ENCODE results near the gene ATP1A2. TPM values are rescaled to one million over a fixed set of nuclear protein-coding genes. Genes with fewer than 3 reads are reported as not detected.
A peak's percentile ranks its signal among the peaks of the same experiment; 100 is the strongest.
"Not testable (repeated sequence)": the region's sequence is repeated elsewhere in the genome, so short reads cannot be mapped to it uniquely, and the experiment has no call there.

Gene ATP1A2
- total and polyA plus RNA-seq, 8 donors, result 0.31 to 104 (median 10.9) TPM

DNA sequence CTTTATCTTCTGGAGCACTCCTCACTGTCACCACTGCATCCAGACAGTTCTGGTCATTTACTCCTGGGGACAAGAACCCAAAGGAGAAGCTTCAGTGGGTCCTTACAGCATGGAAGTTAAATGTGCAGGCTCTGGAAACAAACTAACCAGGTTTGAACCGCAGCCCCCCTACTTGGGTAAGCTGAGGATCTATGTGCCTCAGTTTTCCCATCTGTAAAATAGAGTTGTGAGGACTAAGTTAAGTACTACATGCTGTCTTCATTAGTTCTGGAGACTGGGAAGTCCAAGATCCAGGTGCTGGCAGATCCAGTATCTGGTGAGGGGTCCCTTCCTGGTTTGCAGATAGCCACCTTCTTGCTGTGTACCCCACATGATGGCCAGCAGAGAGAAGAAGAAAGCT, 8.0 kb upstream of the ATP1A2 start:
- intact Hi-C loops (cut with DNase I; ENCODE audit: low total_unique reads), result loop anchor here (10.0 kb wide), 2 partner anchors 87 to 187 kb away; partner anchors contain the start of gene CASQ1
- no peaks in the 10 kb centered on the region for H3K36me3 ChIP-seq
- DNase-seq, result no peak
- TF ChIP-seq, protein P1, sequence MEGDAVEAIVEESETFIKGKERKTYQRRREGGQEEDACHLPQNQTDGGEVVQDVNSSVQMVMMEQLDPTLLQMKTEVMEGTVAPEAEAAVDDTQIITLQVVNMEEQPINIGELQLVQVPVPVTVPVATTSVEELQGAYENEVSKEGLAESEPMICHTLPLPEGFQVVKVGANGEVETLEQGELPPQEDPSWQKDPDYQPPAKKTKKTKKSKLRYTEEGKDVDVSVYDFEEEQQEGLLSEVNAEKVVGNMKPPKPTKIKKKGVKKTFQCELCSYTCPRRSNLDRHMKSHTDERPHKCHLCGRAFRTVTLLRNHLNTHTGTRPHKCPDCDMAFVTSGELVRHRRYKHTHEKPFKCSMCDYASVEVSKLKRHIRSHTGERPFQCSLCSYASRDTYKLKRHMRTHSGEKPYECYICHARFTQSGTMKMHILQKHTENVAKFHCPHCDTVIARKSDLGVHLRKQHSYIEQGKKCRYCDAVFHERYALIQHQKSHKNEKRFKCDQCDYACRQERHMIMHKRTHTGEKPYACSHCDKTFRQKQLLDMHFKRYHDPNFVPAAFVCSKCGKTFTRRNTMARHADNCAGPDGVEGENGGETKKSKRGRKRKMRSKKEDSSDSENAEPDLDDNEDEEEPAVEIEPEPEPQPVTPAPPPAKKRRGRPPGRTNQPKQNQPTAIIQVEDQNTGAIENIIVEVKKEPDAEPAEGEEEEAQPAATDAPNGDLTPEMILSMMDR (IDR thresholded peaks at IDR 0.05), result no peak
- no peak for TF ChIP-seq POLR2AphosphoS5 (IDR thresholded peaks at IDR 0.05)
- no peak for TF ChIP-seq POLR2A (IDR thresholded peaks at IDR 0.05)
- no peak for TF ChIP-seq EP300 (IDR thresholded peaks at IDR 0.05)
- peaks cover 0 to 32% (median 13%) of the 10 kb centered on the region in 4 donors for H3K4me1 ChIP-seq
- no peaks in the 10 kb centered on the region for H3K27me3 ChIP-seq
- H3K4me3 ChIP-seq, result no peak overlapping the region
- no peak overlapping the region for H3K27ac ChIP-seq
- 71 to 98% (median 90%) methylated on average over 1 of the region's 1 CpG for WGBS, 5 donors
- no peaks in the 10 kb centered on the region for H3K9me3 ChIP-seq

DNA sequence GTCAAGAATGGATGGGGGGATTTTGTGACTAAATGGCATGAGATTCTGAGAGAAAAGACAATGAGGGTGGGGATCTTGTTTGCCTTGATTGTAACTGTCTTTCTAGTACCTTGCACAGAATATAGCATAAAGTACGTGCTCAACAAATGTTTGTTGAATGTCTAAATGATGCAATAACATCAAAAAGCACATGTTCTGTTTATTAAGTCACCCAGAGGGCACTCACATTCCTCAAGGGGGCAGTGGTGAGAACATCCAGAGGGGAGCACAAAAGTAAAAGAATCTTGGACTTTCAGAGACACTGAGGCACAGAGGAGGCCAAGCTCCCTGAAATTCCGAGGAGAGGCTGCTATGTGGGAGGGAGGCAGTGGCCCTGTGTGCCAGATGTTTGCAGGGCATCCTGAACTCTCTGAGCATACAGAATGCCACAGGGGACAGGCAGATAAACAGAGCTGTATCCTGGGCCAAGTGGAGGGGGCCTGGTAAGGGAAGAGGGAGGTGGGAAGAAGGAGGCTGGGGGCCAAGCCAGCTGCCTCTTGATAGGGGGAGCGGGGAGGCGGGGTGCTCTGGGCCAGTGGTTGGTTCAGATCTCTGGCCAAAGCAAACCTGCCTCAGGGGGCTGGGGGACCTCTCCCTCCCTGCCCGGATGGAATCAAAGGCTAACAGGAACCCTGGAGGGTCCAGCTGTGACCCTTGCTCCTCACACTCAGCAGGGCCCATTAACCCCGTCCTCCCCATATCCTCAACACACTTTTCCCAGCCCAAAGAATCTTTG, 6.5 kb upstream of the ATP1A2 start:
- 22 to 36% (median 25%) methylated on average over 6 of the region's 6 CpGs for WGBS, 5 donors
- no peak overlapping the region for H3K27ac ChIP-seq
- peaks cover 0 to 25% (median 10%) of the 10 kb centered on the region in 4 donors for H3K4me1 ChIP-seq
- no peaks in the 10 kb centered on the region for H3K9me3 ChIP-seq
- H3K27me3 ChIP-seq, result no peaks in the 10 kb centered on the region
- no peak overlapping the region for H3K4me3 ChIP-seq
- intact Hi-C loops (cut with DNase I; ENCODE audit: low total_unique reads), result loop anchor here (10.0 kb wide), 2 partner anchors 86 to 186 kb away; partner anchors contain the start of gene CASQ1
- DNase-seq, result peak in 1 of 2 donors; percentile 61
- H3K36me3 ChIP-seq, result no peaks in the 10 kb centered on the region
- TF ChIP-seq, protein P1 (IDR thresholded peaks at IDR 0.05), result peak in 2 of 7 experiments; percentile 22 to 24
- no peak for TF ChIP-seq POLR2AphosphoS5 (IDR thresholded peaks at IDR 0.05)

- WGBS, 5 donors, result 35 to 52% (median 45%) methylated on average over 4 of the region's 4 CpGs
- TF ChIP-seq, protein P1 (IDR thresholded peaks at IDR 0.05), result no peak
- TF ChIP-seq EP300 (IDR thresholded peaks at IDR 0.05) (no peak), POLR2AphosphoS5 (IDR thresholded peaks at IDR 0.05) (no peak), POLR2A (IDR thresholded peaks at IDR 0.05) (no peak)
- Histone ChIP-seq H3K36me3 (no peaks in the 10 kb centered on the region), H3K9me3 (no peaks in the 10 kb centered on the region), H3K27ac (no peak overlapping the region), H3K4me1 (peaks cover 0 to 25% (median 10%) of the 10 kb centered on the region in 4 donors), H3K4me3 (no peak overlapping the region), H3K27me3 (no peaks in the 10 kb centered on the region)
- intact Hi-C loops (cut with DNase I; ENCODE audit: low total_unique reads), result loop anchor here (10.0 kb wide), 3 partner anchors 65 to 185 kb away; partner anchors contain the start of gene CASQ1
- DNase-seq, result no peak
Observed at GRCh38 chr1:160109686-160110085, 5.9 kb upstream of the ATP1A2 start.

- not testable (repeated sequence) for H3K36me3 ChIP-seq, DNase-seq, H3K9me3 ChIP-seq, H3K27ac ChIP-seq, H3K4me3 ChIP-seq
- WGBS, 5 donors, result 84 to 92% (median 91%) methylated on average over 10 of the region's 10 CpGs
- Histone ChIP-seq H3K27me3 (peaks cover 0 to 13% (median 12%) of the 10 kb centered on the region in 3 donors), H3K4me1 (peaks cover 0 to 26% (median 12%) of the 10 kb centered on the region in 4 donors)
- intact Hi-C loops (cut with DNase I; ENCODE audit: low total_unique reads), result loop anchor here (10.0 kb wide), 1 partner anchor 63 kb away; no protein-coding TSS in a partner anchor
Observed at GRCh38 chr1:160111462-160111861, 4.1 kb upstream of the ATP1A2 start.

DNA sequence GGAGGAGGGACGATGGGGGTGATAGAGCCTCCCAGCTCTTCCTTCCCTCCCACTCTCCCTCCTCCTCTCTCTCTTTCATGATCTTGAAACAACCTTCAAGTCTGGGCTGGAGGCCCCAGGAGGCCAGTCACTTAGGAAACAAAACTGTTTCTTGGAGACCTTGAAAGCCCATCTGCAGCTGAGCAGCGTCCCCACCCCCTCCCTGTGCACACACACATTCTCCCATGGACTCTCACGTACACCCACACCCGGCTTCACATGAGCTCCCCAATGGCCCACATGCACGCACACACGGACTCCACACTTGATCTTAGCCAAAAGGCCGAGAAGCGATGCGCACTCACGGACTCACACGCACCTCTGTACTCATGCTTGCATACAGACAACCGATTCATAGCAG, 3.2 kb upstream of the ATP1A2 start:
- Histone ChIP-seq H3K4me1 (peaks cover 0 to 34% (median 13%) of the 10 kb centered on the region in 4 donors), H3K4me3 (no peak overlapping the region), H3K27me3 (peaks cover 0 to 21% (median 15%) of the 10 kb centered on the region in 3 donors), H3K9me3 (no peaks in the 10 kb centered on the region), H3K36me3 (no peaks in the 10 kb centered on the region), H3K27ac (no peak overlapping the region)
- intact Hi-C loops (cut with DNase I; ENCODE audit: low total_unique reads), result loop anchor here (10.0 kb wide), 1 partner anchor 62 kb away; no protein-coding TSS in a partner anchor
- TF ChIP-seq POLR2A (IDR thresholded peaks at IDR 0.05), result no peak
- TF ChIP-seq EP300 (IDR thresholded peaks at IDR 0.05), result no peak
- TF ChIP-seq POLR2AphosphoS5 (IDR thresholded peaks at IDR 0.05), result no peak
- TF ChIP-seq, protein P1 (IDR thresholded peaks at IDR 0.05), result no peak
- WGBS, 5 donors, result 70 to 83% (median 79%) methylated on average over 12 of the region's 12 CpGs
- peak in 1 of 2 donors; percentile 69 for DNase-seq
